Spleen (tissue), 7 donors: ENCODE measurements around the gene ILF2.

Source experiments
- POLR2A ChIP-seq, 3 donors: fragments of 450-650 bp; IDR thresholded peaks; one replicate each; pipeline ENCODE4 v1.5.1; 2017; ENCODE audit warnings: antibody characterized with exemption in 3 of 3, mild to moderate bottlenecking in 1 of 3
- POLR2AphosphoS5 ChIP-seq, 3 donors: sonication (generic); formaldehyde crosslinking; IDR thresholded peaks; one replicate each; pipeline ENCODE4 v1.5.1; 2017; ENCODE audit warnings: antibody characterized with exemption in 3 of 3
- TF ChIP-seq, protein P1 (sequence below), 11 experiments: fragments of 200-600 bp in 7 of 11; fragments of 450-650 bp in 4 of 11; sonication (generic) in 4 of 11; IDR thresholded peaks in 8 of 11; conservative IDR thresholded peaks in 3 of 11; 1 replicate in 7 of 11; 2 replicates in 4 of 11; pipeline versions ENCODE4 v1.4.0 to v1.8.0; 2016 to 2021; ENCODE audit warnings: antibody characterized with exemption in 11 of 11, inconsistent platforms in 4 of 11, mild to moderate bottlenecking in 1 of 11
- donor health status: DM: no; HTN: no; CAD: no; lungs with moderate emphysema.
- donor health status: DM: no; HTN: no; CAD: no.
- donor health status: DM: no; HTN: no; CAD: no.

DNA sequence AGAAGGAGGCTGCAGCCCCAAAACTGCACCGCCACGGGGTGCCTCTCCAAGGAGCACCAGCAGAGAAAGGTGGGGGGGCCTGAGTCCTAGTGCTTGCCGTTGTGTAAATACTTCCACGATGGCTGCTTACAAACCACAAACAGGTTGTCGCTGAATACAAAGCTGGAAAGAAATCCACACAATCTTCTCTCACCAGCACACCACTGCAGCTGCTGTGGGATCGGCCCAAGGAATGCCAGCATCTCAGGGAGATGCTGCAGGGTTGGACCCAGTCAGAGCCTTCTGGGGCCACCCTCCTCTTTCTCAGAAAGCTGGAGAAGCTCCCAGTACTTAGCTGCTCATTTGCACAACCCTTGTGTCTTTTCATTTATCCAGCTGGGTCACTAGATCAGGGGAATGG, 51.6 kb downstream of the ILF2 start:
- no peak for TF ChIP-seq POLR2A (IDR thresholded peaks at IDR 0.05)
- TF ChIP-seq, protein P1, sequence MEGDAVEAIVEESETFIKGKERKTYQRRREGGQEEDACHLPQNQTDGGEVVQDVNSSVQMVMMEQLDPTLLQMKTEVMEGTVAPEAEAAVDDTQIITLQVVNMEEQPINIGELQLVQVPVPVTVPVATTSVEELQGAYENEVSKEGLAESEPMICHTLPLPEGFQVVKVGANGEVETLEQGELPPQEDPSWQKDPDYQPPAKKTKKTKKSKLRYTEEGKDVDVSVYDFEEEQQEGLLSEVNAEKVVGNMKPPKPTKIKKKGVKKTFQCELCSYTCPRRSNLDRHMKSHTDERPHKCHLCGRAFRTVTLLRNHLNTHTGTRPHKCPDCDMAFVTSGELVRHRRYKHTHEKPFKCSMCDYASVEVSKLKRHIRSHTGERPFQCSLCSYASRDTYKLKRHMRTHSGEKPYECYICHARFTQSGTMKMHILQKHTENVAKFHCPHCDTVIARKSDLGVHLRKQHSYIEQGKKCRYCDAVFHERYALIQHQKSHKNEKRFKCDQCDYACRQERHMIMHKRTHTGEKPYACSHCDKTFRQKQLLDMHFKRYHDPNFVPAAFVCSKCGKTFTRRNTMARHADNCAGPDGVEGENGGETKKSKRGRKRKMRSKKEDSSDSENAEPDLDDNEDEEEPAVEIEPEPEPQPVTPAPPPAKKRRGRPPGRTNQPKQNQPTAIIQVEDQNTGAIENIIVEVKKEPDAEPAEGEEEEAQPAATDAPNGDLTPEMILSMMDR (IDR thresholded peaks at IDR 0.05 in 8 of 11, conservative IDR thresholded peaks at IDR 0.05 in 3 of 11) = no peak
- TF ChIP-seq POLR2AphosphoS5 (IDR thresholded peaks at IDR 0.05) = no peak
